Endothelial cell of umbilical vein (primary cell): ENCODE data around the gene DENND2A. TPM values are rescaled to one million over a fixed set of nuclear protein-coding genes. Genes with fewer than 3 reads are reported as not detected.

Source experiments
- BruUV-seq: library from RNA; stranded (reverse); fragments of 400-500 nt; replicated peaks from 2 replicates; lab custom pipeline; 2021; lab: Mats Ljungman, UMichigan
- CTCF ChIA-PET: fragments of 300-600, 350-600 bp; sonication (Branson Sonifier 250); formaldehyde crosslinking; loops from one replicate; lab custom pipeline; 2021; ENCODE audit warnings: antibody characterized with exemption, inconsistent platforms; lab: Charles Lee
- POLR2A ChIA-PET: fragments of 300-600, 350-600 bp; sonication (Branson Sonifier 250); formaldehyde crosslinking; loops from one replicate; lab custom pipeline; 2021; ENCODE audit warnings: antibody characterized with exemption, inconsistent platforms; lab: Charles Lee
- DNase-seq: peaks from one replicate; pipeline ENCODE4 v3.0.0-alpha.2; 2011; ENCODE audit warnings: low read depth, low spot score
- FAIRE-seq: peaks from 2 replicates; lab custom pipeline; 2011; peaks lifted over from hg19 to GRCh38; lab: Jason Lieb, UNC
- H2AFZ ChIP-seq: 2 replicates; pipeline ENCODE4 v1.6.0; 2012; ENCODE audit warnings: low read depth, low read length, control low read depth, inconsistent platforms
- H3K27ac ChIP-seq: 2 replicates; pipeline ENCODE4 v1.5.1; 2011; ENCODE audit warnings: low read depth, mild to moderate bottlenecking, control low read depth, low read length, moderate library complexity; ENCODE audit not compliant: insufficient read depth
- H3K27me3 ChIP-seq, 2 experiments: 2 replicates each; pipeline versions ENCODE4 v1.6.0 to v1.6.1; 2011; ENCODE audit warnings: low read length in 2 of 2, mixed read lengths in 1 of 2; ENCODE audit not compliant: control insufficient read depth in 2 of 2, insufficient read depth in 2 of 2
- H3K36me3 ChIP-seq, 2 experiments: 2 replicates in 1 of 2; 3 replicates in 1 of 2; pipeline ENCODE4 v1.5.1; 2011; ENCODE audit warnings: low read length in 2 of 2, mild to moderate bottlenecking in 1 of 2, moderate library complexity in 1 of 2; ENCODE audit not compliant: control insufficient read depth in 2 of 2, insufficient read depth in 2 of 2; ENCODE audit errors: extremely low read depth in 1 of 2
- H3K4me1 ChIP-seq: 3 replicates; pipeline ENCODE4 v1.5.1; 2011; ENCODE audit warnings: mild to moderate bottlenecking, low read length; ENCODE audit not compliant: control insufficient read depth, insufficient read depth; ENCODE audit errors: extremely low read depth
- H3K4me2 ChIP-seq: 2 replicates; pipeline ENCODE4 v1.6.1; 2011; ENCODE audit warnings: low read length, control low read depth, mixed read lengths; ENCODE audit not compliant: insufficient read depth
- H3K4me3 ChIP-seq, 3 experiments: fragments of 200-600 bp in 1 of 3; sonication (generic), shearing (Covaris generic) in 1 of 3; replicated peaks in 1 of 3; 2 replicates each; pipeline ENCODE4 v1.5.1; 2011 to 2016; ENCODE audit warnings: control low read depth in 3 of 3, low read length in 3 of 3, mild to moderate bottlenecking in 2 of 3, inconsistent platforms in 1 of 3, low read depth in 1 of 3, moderate library complexity in 1 of 3; ENCODE audit not compliant: insufficient read depth in 1 of 3
- H3K79me2 ChIP-seq: 2 replicates; pipeline ENCODE4 v1.6.0; 2012; ENCODE audit warnings: low read length, inconsistent platforms; ENCODE audit not compliant: control insufficient read depth, insufficient read depth
- H3K9ac ChIP-seq: replicated peaks from 2 replicates; pipeline ENCODE3; 2011; ENCODE audit warnings: low read length, control low read depth; ENCODE audit not compliant: insufficient read depth; ENCODE audit errors: extremely low read depth
- H3K9me1 ChIP-seq: replicated peaks from 3 replicates; pipeline ENCODE4 v1.6.0; 2011; ENCODE audit warnings: mild to moderate bottlenecking, low read length; ENCODE audit not compliant: control insufficient read depth, insufficient read depth; ENCODE audit errors: extremely low read depth
- H3K9me3 ChIP-seq: replicated peaks from 2 replicates; pipeline ENCODE4 v1.5.1; 2012; ENCODE audit warnings: low read length, inconsistent platforms; ENCODE audit not compliant: control insufficient read depth, insufficient read depth
- H4K20me1 ChIP-seq: replicated peaks from 2 replicates; pipeline ENCODE3; 2011; ENCODE audit warnings: mild to moderate bottlenecking, low read length; ENCODE audit not compliant: control insufficient read depth, insufficient read depth; ENCODE audit errors: extremely low read depth
- CTCF ChIP-seq, 2 donors: IDR thresholded peaks; 1 replicate in 1 of 2; 2 replicates in 1 of 2; pipeline ENCODE4 v1.5.1; 2011; ENCODE audit warnings: low read length in 2 of 2, mild to moderate bottlenecking in 2 of 2, moderate library complexity in 2 of 2, control low read depth in 1 of 2, inconsistent platforms in 1 of 2, low read depth in 1 of 2; ENCODE audit not compliant: insufficient read depth in 1 of 2; ENCODE audit errors: extremely low read depth in 1 of 2
- EZH2 ChIP-seq: IDR thresholded peaks from 2 replicates; pipeline ENCODE4 v1.6.1; 2012; ENCODE audit warnings: borderline replicate concordance, low read depth, mild to moderate bottlenecking, moderate library complexity, low read length, inconsistent platforms; ENCODE audit not compliant: severe bottlenecking
- FOS ChIP-seq: IDR thresholded peaks from 2 replicates; pipeline ENCODE4 v1.6.1; 2011; ENCODE audit warnings: mild to moderate bottlenecking, low read length, moderate library complexity, borderline replicate concordance; ENCODE audit not compliant: insufficient read depth
- GATA2 ChIP-seq: IDR thresholded peaks from 2 replicates; pipeline ENCODE4 v1.7.0; 2011; ENCODE audit warnings: low read depth, mild to moderate bottlenecking, moderate library complexity, mixed read lengths, low read length; ENCODE audit not compliant: insufficient read length, insufficient read depth
- JUN ChIP-seq: IDR thresholded peaks from 2 replicates; pipeline ENCODE4 v1.6.1; 2011; ENCODE audit warnings: borderline replicate concordance, low read depth; ENCODE audit not compliant: insufficient read length, insufficient read depth
- MAX ChIP-seq: IDR thresholded peaks from 2 replicates; pipeline ENCODE4 v1.6.1; 2011; ENCODE audit not compliant: insufficient read depth, insufficient read length
- MYC ChIP-seq: IDR thresholded peaks from one replicate; pipeline ENCODE4 v1.6.1; 2011; ENCODE audit warnings: mild to moderate bottlenecking, low read depth, low read length
- POLR2A ChIP-seq: IDR thresholded peaks from 2 replicates; pipeline ENCODE4 v1.6.1; 2012; ENCODE audit warnings: low read depth, mild to moderate bottlenecking, control low read depth, low read length
- POLR2AphosphoS5 ChIP-seq: IDR thresholded peaks from 2 replicates; pipeline ENCODE4 v1.6.1; 2012; ENCODE audit warnings: low read depth, mild to moderate bottlenecking, control low read depth, low read length, moderate library complexity; ENCODE audit not compliant: insufficient read depth
- dilution Hi-C: fragments of 300-500 bp; cut with MboI; formaldehyde crosslinking; loops from one replicate; pipeline ENCODE4 v1.15.0; 2019; ENCODE audit warnings: low sequenced_read_pairs; ENCODE audit not compliant: extremely low pct_ligation_motif_present
- intact Hi-C: fragments of 100-400 bp; cut with micrococcal nuclease; formaldehyde crosslinking; loops from one replicate; pipeline ENCODE4 v1.10.0; 2022
- polyA plus RNA-seq, 4 experiments: library from polyadenylated mRNA; depleted of rRNA in 3 of 4; stranded (reverse) in 3 of 4; unstranded in 1 of 4; fragments of >200 nt; gene quantifications; 2 replicates each; pipeline versions ENCODE4 v1.2.1 to v1.2.3, GENCODE V29; 2011 to 2012; ENCODE audit warnings: missing spikeins in 1 of 4
- total RNA-seq: library from RNA; stranded (reverse); gene quantifications from 2 replicates; pipeline ENCODE4 v1.2.3, GENCODE V29; 2021

DENND2A gene
- total and polyA plus RNA-seq, 2 donors (not counting 3 experiments of a cell fraction or from before 2014, with no cell fraction given): 0.33 TPM; not detected in 1

GRCh38 chr7:140525743-140526142 lies 114.9 kb downstream of the DENND2A start:
- FAIRE-seq: no peak
- intact Hi-C loops: no loop called here
- H3K9me1 ChIP-seq: no peaks in the 10 kb centered on the region
- TF ChIP-seq JUN: no peak
- TF ChIP-seq FOS: no peak
- TF ChIP-seq GATA2: no peak
- no peak for TF ChIP-seq POLR2A
- TF ChIP-seq EZH2: no peak
- TF ChIP-seq MAX: no peak
- TF ChIP-seq MYC: no peak
- TF ChIP-seq CTCF (IDR thresholded peaks at IDR 0.05; ENCODE audit: extremely low read depth in 1 of 2, insufficient read depth in 1 of 2, low read depth in 1 of 2, low read length in 2 of 2): no peak
- no peak for TF ChIP-seq POLR2AphosphoS5
- CTCF ChIA-PET: interaction anchor here (1.4 kb wide), 1 partner anchor 127 kb away, joined by 5 read pairs; no protein-coding TSS in a partner anchor
- POLR2A ChIA-PET: no interaction called here
- no peak overlapping the region for H3K4me3 ChIP-seq
- H3K27me3 ChIP-seq: no peaks in the 10 kb centered on the region
- no peaks in the 10 kb centered on the region for H3K9me3 ChIP-seq
- dilution Hi-C loops: no loop called here
- no peak overlapping the region for H3K4me2 ChIP-seq
- H4K20me1 ChIP-seq: no peaks in the 10 kb centered on the region
- no peak overlapping the region for H2AFZ ChIP-seq
- no peaks in the 10 kb centered on the region for H3K4me1 ChIP-seq
- no peaks in the 10 kb centered on the region for H3K36me3 ChIP-seq
- no peak overlapping the region for H3K27ac ChIP-seq
- BruUV-seq: no TSS peak
- DNase-seq: no peak
- H3K9ac ChIP-seq: no peak overlapping the region
- H3K79me2 ChIP-seq: no peaks in the 10 kb centered on the region
